IMR-90 (cell line): Measurements from ENCODE around the gene TBC1D30.
A peak's percentile ranks its signal among the peaks of the same experiment; 100 is the strongest.

Experiments used
- CEBPB ChIP-seq: IDR thresholded peaks from 2 replicates; pipeline ENCODE4 v1.6.1; 2012; ENCODE audit warnings: low read depth, low read length, improper control_type of control experiment
- CTCF ChIP-seq: conservative IDR thresholded peaks from 2 replicates; pipeline ENCODE4 v1.5.1; 2012; ENCODE audit warnings: mild to moderate bottlenecking, low read depth, low read length, improper control_type of control experiment
- FOS ChIP-seq: fragments of 150-350 bp; IDR thresholded peaks from 2 replicates; pipeline ENCODE4 v1.6.1; 2016; ENCODE audit warnings: low read depth, low read length
- MAFK ChIP-seq: IDR thresholded peaks from 2 replicates; pipeline ENCODE4 v1.6.1; 2012; ENCODE audit warnings: low read depth, low read length, improper control_type of control experiment
- POLR2A ChIP-seq: IDR thresholded peaks from 2 replicates; pipeline ENCODE4 v1.6.1; 2012; ENCODE audit warnings: mild to moderate bottlenecking, low read depth, low read length
- RAD21 ChIP-seq: IDR thresholded peaks from 2 replicates; pipeline ENCODE4 v1.6.1; 2012; ENCODE audit warnings: low read length, improper control_type of control experiment
- RFX5 ChIP-seq: IDR thresholded peaks from 2 replicates; pipeline ENCODE4 v1.8.0; 2012; ENCODE audit warnings: low read depth, mild to moderate bottlenecking, low read length, moderate library complexity
- TF ChIP-seq, protein P1 (sequence below): fragments of 150-350 bp; IDR thresholded peaks from 2 replicates; pipeline ENCODE4 v1.6.1; 2017; ENCODE audit warnings: mild to moderate bottlenecking, antibody characterized with exemption, low read length, low read depth

- TF ChIP-seq CTCF (peak; percentile 85), POLR2A (no peak), CEBPB (no peak), MAFK (no peak), RFX5 (no peak), RAD21 (peak; percentile 92), FOS (no peak)
- TF ChIP-seq, protein P1, sequence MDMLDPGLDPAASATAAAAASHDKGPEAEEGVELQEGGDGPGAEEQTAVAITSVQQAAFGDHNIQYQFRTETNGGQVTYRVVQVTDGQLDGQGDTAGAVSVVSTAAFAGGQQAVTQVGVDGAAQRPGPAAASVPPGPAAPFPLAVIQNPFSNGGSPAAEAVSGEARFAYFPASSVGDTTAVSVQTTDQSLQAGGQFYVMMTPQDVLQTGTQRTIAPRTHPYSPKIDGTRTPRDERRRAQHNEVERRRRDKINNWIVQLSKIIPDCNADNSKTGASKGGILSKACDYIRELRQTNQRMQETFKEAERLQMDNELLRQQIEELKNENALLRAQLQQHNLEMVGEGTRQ: no peak
Observed at GRCh38 chr12:64890873-64891468, 66.5 kb downstream of the TBC1D30 start.
